Left cardiac atrium (tissue), 4 donors: ENCODE measurements around the gene DOK3. TPM values are rescaled to one million over a fixed set of nuclear protein-coding genes. Genes with fewer than 3 reads are reported as not detected.
A peak's percentile ranks its signal among the peaks of the same experiment; 100 is the strongest.

Experiments used
- ATAC-seq, 2 donors: fragments of 200-7000 bp; cut with Tn5 transposase; one replicate each; pipeline ENCODE4 v1.9.1; 2020; ENCODE audit warnings: mild to moderate bottlenecking in 2 of 2, moderate library complexity in 2 of 2
- DNase-seq: peaks from one replicate; pipeline ENCODE4 v3.0.0-alpha.2; 2020
- intact Hi-C, 2 donors: fragments of 100-400 bp; cut with DNase I; formaldehyde crosslinking; loops; one replicate each; pipeline versions ENCODE4 v1.14.1 to v1.15.1; 2022 to 2023
- total RNA-seq, 2 donors: library from RNA; stranded (reverse); fragmentation: NEBNext Ultra II Directional; extraction: Animal tissue kit (Norgen Biotek cat#: 25700); gene quantifications; one replicate each; pipeline ENCODE4 v1.2.1, GENCODE V29; 2021
- donor health status: DM: no; HTN: yes; CAD: no.
- donor health status: DM: no; HTN: yes; CAD: no; lungs with severe emphysema.
- donor health status: DM: yes; HTN: yes; CAD: no.
- donor health status: Dilated cardiomyopathy.

The DOK3 gene
- total RNA-seq, 2 donors from 2014 or later = 5.3 to 9.0 TPM

DNA sequence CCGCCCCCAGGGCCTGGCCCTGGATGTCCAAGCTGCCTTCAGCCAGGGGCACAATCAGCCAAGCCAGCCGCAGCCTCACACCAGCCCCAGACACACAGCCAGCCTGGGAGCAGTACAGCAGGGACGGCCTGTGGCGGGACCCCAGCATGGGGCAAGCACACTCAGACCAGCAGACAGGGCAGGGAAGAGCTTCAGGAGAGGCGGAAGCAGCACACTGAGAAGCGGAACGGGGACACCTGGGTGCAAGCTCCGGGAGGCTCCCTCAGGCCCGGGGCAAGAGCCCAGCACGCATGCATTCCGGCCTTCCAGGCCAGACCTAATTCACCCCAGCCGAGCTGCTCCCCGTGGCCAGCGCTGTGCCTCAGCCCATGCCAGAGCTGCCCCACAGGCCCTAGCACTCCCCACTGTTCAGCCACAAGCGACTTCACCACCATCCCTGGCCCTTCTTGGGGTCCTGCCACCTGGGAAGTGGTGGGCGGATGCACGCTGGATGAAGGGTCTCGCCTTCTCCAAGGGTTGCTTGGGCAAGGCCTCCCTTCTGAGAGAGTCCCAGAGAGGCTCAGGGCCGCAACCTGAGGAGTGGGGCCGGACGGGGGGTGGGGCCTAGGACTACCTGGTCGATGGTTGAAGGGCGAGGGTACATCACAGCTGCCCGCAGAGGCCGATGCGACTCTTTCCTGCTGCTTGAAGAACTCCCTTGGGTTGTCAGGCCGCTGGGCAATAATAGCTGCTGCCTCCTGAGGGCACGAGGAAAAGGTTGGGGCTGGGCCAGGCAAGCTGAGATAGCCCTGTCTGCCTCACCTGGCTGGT, 49.6 kb downstream of the DOK3 start:
- no peak for ATAC-seq
- intact Hi-C loops = loop anchor here in 1 of 2 donors (2.0 kb wide), 1 partner anchor 39 kb away; no protein-coding TSS in a partner anchor

DNA sequence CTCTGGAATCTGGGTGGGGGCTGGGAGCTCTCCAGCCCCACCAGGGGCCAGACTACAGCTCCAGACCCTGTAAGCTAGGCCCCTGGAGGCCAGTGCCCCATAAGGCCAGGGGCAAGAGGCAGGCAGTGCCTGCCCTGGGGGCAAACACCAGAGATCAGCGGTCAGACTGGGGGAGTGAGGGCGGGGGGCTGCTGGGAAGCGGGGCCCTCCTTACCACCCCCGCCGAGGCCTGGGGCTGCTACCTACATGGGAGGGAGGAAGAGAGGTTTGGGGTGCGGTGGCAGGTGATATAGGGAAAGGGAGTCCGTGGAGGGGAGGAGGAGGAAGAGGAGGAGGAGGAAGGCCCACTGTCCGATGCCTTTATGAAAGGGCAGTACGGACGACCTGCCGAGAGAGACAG, 50.3 kb downstream of the DOK3 start:
- intact Hi-C loops = loop anchor here in 1 of 2 donors (2.0 kb wide), 1 partner anchor 39 kb away; no protein-coding TSS in a partner anchor
- ATAC-seq (no peak), DNase-seq (no peak)

More for the DNA sequence above, 49.6 kb downstream of the DOK3 start:
- no peak for DNase-seq

DNA sequence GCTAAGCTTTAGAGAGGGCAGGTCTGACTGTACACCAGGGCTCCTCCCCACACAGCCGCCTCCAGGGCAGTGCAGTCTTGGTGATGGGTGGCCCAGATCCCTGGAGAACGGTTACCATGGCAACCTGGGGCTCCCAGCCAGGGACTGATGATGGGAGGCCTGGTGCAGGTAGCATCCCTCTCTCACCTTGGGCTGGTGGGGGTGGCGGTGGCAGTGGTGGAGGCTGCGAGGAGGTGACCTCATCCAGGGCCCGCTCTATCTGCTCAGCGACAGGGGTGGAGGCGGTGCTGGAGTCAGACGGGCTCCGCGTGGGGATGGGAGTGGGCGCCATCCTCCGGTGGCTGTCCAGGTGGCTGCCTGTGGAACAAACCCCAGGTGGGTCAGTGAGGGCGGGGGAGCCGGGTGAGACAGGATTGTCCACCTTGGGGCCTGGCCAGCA, 50.7 kb downstream of the DOK3 start:
- DNase-seq (no peak), ATAC-seq (no peak)
- intact Hi-C loops = loop anchor here in 1 of 2 donors (2.0 kb wide), 1 partner anchor 40 kb away; no protein-coding TSS in a partner anchor

DNA sequence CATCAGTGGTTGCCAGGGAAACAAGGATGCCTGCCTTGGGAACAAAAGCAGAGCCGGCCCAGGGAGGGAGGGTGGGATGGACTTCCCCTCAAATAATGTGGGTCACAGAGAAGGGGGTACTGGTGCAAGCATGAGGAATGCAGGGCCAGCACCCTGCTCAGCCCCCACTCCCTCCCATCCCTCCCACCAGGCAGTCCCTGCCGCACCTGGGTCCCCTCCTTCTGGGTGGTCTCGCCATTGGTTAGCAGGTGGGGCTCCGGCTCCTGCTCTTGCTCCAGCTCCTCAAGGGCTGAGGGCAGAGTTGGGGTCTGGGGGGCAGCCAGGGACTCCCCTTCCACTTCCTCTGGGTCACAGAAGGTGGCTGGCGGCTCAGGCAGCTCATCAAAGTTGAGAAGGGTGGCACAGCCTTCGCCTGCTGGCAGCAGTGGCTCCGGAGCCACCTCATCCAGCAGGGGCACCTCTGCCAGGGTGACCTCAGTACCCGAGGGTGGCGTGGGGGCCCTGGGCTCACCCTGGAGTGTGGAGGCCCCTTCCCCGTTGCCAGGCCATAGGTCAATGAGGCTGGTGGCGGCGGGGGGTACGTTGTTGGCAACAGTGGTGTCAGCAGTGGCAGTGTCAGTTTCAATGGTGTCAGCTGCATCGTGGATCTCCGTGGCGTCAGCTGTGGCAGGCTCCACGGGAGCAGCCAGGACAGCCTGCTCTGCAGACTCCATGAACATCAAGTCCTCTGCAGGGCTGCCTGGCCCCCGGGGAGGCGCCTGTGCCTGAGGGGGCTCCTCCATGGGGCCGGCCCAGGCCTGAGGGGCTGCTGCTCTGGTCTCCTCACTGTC, 51.6 kb downstream of the DOK3 start:
- intact Hi-C loops = loop anchor here in 1 of 2 donors (2.0 kb wide), 1 partner anchor 41 kb away; no protein-coding TSS in a partner anchor
- DNase-seq (no peak), ATAC-seq (no peak)

DNA sequence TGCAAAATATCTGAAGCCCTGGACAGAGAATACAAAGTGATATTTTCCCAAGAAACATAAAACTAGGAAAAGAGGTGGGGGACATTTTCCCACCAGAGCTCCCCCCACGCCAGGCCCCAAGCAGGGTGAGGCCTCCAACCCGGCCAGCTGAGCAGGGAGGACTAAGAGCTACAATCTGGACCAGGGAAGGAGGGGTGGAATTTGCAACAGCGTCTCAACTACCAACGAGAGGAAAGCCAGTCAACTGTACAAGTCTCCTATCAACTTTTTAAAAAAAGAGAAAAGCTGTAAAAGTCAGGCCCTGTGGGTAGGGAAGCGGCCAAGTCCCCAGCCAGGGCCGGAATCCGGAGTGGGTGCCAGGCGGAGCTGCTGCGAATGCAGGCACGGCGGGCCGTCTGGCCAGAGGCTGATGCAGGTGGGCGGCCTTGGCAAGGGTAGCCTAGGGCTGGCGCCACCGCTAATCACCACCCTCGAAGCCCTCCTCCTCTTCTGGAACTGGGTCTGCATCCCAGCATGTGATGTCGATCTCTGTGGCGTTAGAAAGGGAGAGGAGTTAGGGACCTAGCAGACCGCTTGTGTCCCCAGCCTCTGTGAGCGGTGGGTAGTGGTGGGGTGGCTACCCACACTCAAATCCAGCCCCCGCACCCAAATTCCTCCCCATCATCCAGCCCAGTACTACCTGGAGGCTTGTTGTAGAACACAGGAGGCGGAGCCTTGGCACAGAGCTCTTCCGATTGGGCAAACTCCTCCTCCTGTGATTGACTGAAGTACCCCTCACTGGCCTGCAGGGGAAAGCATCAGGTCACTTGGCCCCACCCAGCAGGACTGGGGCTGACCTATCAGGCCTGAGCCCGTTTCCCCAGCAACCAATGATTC, 52.4 kb downstream of the DOK3 start:
- ATAC-seq (peak; percentile 29 to 43), DNase-seq (peak; percentile 87)
- intact Hi-C loops = no loop called here

DNA sequence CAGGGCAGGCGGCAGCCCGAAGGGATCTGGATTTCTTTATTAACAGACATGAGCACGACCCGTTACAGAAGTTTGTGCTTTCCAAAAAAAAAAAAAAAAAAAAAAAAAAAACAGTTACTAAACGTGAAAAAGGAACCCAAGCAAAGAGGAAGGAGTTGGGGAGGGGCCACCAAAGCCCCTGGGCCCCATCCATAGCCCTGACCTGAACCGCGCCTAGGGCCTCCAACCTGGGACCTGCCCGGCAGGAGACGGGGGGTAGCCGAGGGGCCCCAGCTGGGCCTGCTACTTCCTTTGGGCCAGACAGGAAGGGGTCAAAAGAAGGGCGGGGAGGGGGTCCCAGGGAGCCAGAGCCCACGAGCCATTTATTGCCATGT, 53.0 kb downstream of the DOK3 start:
- no peak for DNase-seq
- ATAC-seq = no peak
- intact Hi-C loops = no loop called here

DNA sequence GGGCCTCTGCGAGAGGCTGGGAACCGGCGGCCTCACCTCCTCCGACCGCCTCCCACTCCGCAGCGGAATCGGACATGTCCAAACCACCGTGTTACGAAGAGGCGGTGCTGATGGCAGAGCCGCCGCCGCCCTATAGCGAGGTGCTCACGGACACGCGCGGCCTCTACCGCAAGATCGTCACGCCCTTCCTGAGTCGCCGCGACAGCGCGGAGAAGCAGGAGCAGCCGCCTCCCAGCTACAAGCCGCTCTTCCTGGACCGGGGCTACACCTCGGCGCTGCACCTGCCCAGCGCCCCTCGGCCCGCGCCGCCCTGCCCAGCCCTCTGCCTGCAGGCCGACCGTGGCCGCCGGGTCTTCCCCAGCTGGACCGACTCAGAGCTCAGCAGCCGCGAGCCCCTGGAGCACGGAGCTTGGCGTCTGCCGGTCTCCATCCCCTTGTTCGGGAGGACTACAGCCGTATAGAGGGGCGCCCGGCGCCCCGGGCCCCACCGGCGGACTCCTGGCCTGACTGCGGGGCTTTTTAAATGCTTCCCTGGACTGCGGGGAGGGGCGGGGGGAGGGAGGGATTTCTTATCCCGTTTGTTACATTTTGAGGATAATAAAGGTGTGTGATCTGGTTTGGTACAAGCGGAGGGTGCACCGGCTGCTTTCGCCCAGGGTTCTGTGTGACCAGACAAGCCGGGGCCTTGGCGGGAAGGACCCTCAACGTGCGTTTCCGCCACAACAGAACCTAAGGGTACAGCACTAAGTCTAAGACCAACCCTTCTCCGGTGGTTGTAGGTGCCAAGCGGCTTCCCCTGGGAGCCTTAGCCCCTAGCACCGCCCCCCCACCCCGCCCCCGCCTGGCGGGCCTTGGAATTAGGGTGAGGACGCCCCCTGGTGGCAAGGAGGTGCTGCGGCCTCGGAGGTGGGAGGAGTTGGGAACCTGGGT, 53.7 kb downstream of the DOK3 start:
- DNase-seq (peak; percentile 94), ATAC-seq (peak; percentile 65 to 66)
- intact Hi-C loops = loop anchor here (2.0 kb wide), 2 partner anchors 43 to 65 kb away; no protein-coding TSS in a partner anchor

DNA sequence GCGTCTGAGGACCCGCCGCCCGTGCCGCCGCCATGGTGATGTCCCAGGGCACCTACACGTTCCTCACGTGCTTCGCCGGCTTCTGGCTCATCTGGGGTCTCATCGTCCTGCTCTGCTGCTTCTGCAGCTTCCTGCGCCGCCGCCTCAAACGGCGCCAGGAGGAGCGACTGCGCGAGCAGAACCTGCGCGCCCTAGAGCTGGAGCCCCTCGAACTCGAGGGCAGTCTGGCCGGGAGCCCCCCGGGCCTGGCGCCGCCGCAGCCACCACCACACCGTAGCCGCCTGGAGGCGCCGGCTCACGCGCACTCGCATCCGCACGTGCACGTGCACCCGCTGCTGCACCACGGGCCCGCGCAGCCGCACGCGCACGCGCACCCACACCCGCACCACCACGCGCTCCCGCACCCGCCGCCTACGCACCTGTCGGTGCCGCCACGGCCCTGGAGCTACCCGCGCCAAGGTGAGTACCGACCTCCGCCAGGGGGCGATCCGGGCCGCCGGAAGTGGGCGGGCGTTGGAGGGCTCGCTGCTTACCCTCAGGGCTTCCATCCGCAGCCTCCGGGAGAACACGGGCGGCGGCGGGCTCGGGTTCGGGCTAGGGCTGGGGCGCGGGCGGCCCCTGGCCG, 54.5 kb downstream of the DOK3 start:
- intact Hi-C loops = loop anchor here (2.0 kb wide), 2 partner anchors 44 to 64 kb away; no protein-coding TSS in a partner anchor
- ATAC-seq (peak; percentile 56 to 58), DNase-seq (peak; percentile 83)

DNA sequence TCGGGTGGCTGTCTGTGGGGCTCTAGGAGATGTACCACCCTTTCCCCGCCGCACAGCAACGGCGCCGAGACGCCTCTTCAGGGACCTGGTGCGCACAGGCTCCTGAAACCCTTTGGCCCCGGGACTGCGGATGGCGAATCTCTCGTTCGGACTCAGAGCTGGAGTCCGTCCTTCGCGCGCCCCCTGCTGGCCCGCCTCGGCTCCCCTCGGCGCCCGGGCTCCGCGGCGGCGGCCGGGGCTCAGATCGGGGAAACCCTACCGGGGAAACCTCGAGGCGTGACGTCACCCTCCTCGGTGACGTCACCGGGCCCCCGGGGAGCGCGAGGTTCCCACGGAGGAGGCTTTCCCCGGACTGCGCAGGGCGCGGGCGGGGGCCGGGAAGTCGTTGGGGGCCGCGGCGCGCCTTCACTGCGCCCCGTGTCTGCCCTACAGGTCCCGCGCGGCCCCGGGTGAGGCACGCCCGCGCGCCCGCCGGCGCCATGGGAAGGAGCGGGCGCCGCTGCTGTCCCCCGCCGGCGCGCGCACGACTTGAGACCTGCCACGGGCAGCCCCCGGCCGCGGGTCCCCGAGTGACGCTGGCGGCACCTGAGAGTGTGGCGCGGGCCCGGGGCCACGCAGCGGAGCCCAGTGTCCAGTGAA, 55.1 kb downstream of the DOK3 start:
- ATAC-seq = peak; percentile 69 to 74
- peak; percentile 93 for DNase-seq
- intact Hi-C loops = loop anchor here (1.0 to 5.0 kb wide), 5 partner anchors 44 to 64 kb away; partner anchors contain the start of gene F12 (in 1 of the 2)

DNA sequence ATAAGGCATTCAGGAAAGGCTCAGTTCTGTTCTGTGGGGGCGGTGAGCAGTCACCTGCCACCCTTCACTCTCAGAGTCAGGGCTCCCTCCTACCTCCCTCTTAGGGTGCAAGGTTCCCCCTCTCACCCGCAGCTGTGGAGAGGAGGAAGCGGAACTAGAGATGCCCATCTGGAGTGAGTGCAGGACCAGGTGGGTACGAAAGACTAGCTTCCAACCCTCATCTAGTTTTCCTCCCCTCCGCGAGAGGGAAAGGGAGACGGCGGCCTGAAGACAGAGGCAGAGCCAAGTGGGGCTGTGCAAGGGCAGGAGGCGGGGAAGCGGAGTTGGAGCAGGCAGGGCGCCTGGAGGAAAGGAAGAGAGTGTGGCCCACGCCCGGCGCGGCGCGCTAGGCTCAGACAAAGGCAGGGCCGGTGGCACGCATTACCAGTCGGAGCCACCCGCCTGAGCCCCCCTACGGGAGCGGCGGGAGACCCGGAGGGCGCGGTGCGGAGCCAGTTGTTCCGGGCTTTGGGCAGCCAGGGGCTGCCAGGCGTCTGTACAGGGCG, 55.7 kb downstream of the DOK3 start:
- ATAC-seq = peak; percentile 5 to 8
- intact Hi-C loops = loop anchor here (1.0 to 5.0 kb wide), 5 partner anchors 45 to 63 kb away; partner anchors contain the start of gene F12 (in 1 of the 2)
- DNase-seq = peak; percentile 61

DNA sequence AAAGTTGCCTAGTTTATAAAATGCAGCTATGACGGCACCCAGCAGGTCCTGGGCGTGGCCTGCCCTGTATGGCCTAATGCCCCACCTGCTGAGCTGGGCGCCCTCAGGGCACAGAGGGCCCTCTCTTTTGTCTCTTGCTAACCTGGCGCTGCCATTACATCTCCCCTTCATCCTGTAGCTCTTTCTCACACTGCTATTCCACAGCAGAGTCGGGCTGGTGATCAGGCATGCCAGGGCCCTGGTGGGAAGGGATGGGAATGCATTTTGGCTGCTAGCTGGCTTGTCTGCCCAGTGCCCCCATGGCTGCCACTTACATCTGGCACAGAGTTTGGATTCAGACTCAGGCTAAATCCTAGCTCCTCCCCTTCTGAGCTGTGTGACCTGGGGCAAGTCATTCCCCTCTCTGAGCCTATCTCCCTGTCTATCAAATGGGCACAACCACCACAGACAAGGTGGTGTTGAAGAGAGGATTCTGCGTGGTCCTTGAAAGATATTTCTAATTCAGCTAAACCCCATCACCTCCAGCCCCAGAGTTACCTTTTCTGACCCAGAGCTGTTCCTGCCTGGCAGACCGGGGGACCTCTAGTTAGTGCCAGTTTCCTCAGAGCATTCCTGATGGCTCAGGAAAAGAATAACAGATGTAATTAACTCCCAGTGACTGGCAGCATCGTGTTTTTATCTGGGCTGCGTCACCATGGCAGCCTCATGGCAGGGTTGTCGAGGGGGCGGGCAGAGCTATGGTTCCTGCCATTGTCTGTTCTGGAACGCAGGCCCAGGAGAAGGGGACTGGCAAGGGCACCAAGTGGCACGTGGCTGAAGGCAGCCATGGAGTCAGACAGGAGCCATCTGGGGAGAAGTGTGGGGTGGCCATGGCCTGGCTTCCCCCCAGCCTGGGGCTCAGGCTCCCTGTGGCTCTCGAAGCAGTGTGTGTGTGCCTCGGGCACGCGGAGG, 56.7 kb downstream of the DOK3 start:
- intact Hi-C loops = loop anchor here in 1 of 2 donors (5.0 kb wide), 2 partner anchors 46 to 61 kb away; partner anchors contain the start of gene F12
- ATAC-seq (no peak), DNase-seq (no peak)
